Neural cell (in vitro differentiated cells): ENCODE data around the gene KATNBL1. TPM values are rescaled to one million over a fixed set of nuclear protein-coding genes. Genes with fewer than 3 reads are reported as not detected.

Experiments used
- H2AFZ ChIP-seq: fragments of 200-600, 300-800 bp; sonication (generic), shearing (Covaris generic); 2 replicates; pipeline ENCODE4 v1.6.0; 2014; ENCODE audit warnings: low read depth, mild to moderate bottlenecking, antibody characterized with exemption, low read length, moderate library complexity
- H3F3A ChIP-seq: fragments of 200-600 bp; shearing (Covaris generic); 2 replicates; pipeline ENCODE4 v1.6.1; 2016; ENCODE audit warnings: mild to moderate bottlenecking, moderate library complexity, mixed read lengths, antibody characterized with exemption, low read length; ENCODE audit not compliant: insufficient read depth, poor library complexity, severe bottlenecking
- H3K27ac ChIP-seq: fragments of 200-600, 300-800 bp; sonication (generic), shearing (Covaris generic); 2 replicates; pipeline ENCODE4 v1.5.1; 2014; ENCODE audit warnings: mild to moderate bottlenecking, low read length, moderate library complexity
- H3K27me3 ChIP-seq: fragments of 300-800, 200-600 bp; sonication (generic), shearing (Covaris generic); 2 replicates; pipeline ENCODE4 v1.6.0; 2014; ENCODE audit warnings: mild to moderate bottlenecking, low read depth, low read length, moderate library complexity; ENCODE audit not compliant: insufficient read depth
- H3K36me3 ChIP-seq: fragments of 300-800, 200-600 bp; sonication (generic), shearing (Covaris generic); 2 replicates; pipeline ENCODE4 v1.5.1; 2014; ENCODE audit warnings: mild to moderate bottlenecking, antibody characterized with exemption, low read length, moderate library complexity; ENCODE audit not compliant: insufficient read depth
- H3K4me2 ChIP-seq: fragments of 300-800, 200-600 bp; sonication (generic), shearing (Covaris generic); 2 replicates; pipeline ENCODE4 v1.6.0; 2014; ENCODE audit warnings: mild to moderate bottlenecking, low read length
- H3K4me3 ChIP-seq: fragments of 300-800, 200-600 bp; sonication (generic), shearing (Covaris generic); 2 replicates; pipeline ENCODE4 v1.5.1; 2014; ENCODE audit warnings: mild to moderate bottlenecking, low read length, moderate library complexity
- H3K79me2 ChIP-seq: fragments of 200-600 bp; shearing (Covaris generic); replicated peaks from 2 replicates; pipeline ENCODE4 v1.6.0; 2014; ENCODE audit warnings: mild to moderate bottlenecking, low read length, moderate library complexity; ENCODE audit not compliant: insufficient read depth
- H3K9ac ChIP-seq: fragments of 300-800, 200-600 bp; sonication (generic), shearing (Covaris generic); 2 replicates; pipeline ENCODE4 v1.6.1; 2016; ENCODE audit warnings: mild to moderate bottlenecking, low read length, mixed read lengths
- H3K9me2 ChIP-seq: fragments of 200-600 bp; shearing (Covaris generic); 2 replicates; pipeline ENCODE4 v1.6.1; 2016; ENCODE audit warnings: mild to moderate bottlenecking, low read length, mixed read lengths; ENCODE audit not compliant: insufficient read depth
- H3K9me3 ChIP-seq: fragments of 200-600, 300-800 bp; sonication (generic), shearing (Covaris generic); 2 replicates; pipeline ENCODE4 v1.6.1; 2016; ENCODE audit warnings: mild to moderate bottlenecking, mixed run types, low read length, moderate library complexity, mixed read lengths
- H4K20me1 ChIP-seq: fragments of 200-600 bp; shearing (Covaris generic); 2 replicates; pipeline ENCODE4 v1.6.1; 2016; ENCODE audit warnings: mild to moderate bottlenecking, mixed run types; ENCODE audit not compliant: insufficient read depth
- CTCF ChIP-seq: fragments of 450-650 bp; IDR thresholded peaks from 2 replicates; pipeline ENCODE4 v1.5.1; 2014; ENCODE audit warnings: antibody characterized with exemption, mild to moderate bottlenecking, moderate library complexity; ENCODE audit not compliant: poor library complexity, severe bottlenecking
- EP300 ChIP-seq: fragments of 450-650 bp; conservative IDR thresholded peaks from 2 replicates; pipeline ENCODE4 v1.6.1; 2014; ENCODE audit warnings: antibody characterized with exemption, mild to moderate bottlenecking, moderate library complexity; ENCODE audit not compliant: poor library complexity, severe bottlenecking
- EZH2 ChIP-seq: fragments of 200-600, 300-800 bp; shearing (Covaris generic), sonication (generic); IDR thresholded peaks from 2 replicates; pipeline ENCODE4 v1.6.1; 2014; ENCODE audit warnings: antibody characterized with exemption, low read length, borderline replicate concordance, mild to moderate bottlenecking; ENCODE audit not compliant: insufficient read depth, poor library complexity, severe bottlenecking
- MXI1 ChIP-seq: fragments of 450-650 bp; conservative IDR thresholded peaks from 2 replicates; pipeline ENCODE4 v1.6.1; 2014; ENCODE audit warnings: antibody characterized with exemption, mild to moderate bottlenecking; ENCODE audit not compliant: poor library complexity, severe bottlenecking
- POLR2AphosphoS5 ChIP-seq: IDR thresholded peaks from 2 replicates; pipeline ENCODE4 v1.6.1; 2012
- RAD21 ChIP-seq: fragments of 450-650 bp; conservative IDR thresholded peaks from 2 replicates; pipeline ENCODE4 v1.6.1; 2014; ENCODE audit warnings: antibody characterized with exemption, mild to moderate bottlenecking, moderate library complexity
- REST ChIP-seq: IDR thresholded peaks from 2 replicates; pipeline ENCODE4 v1.6.1; 2012; ENCODE audit warnings: borderline replicate concordance
- SMC3 ChIP-seq: fragments of 450-650 bp; conservative IDR thresholded peaks from 2 replicates; pipeline ENCODE4 v1.6.1; 2014; ENCODE audit warnings: antibody characterized with exemption, mild to moderate bottlenecking, moderate library complexity; ENCODE audit not compliant: poor library complexity
- TAF1 ChIP-seq: IDR thresholded peaks from 2 replicates; pipeline ENCODE4 v1.6.1; 2012; ENCODE audit warnings: low read depth
- polyA minus RNA-seq: library from RNA; depleted of rRNA, polyadenylated mRNA; stranded (reverse); fragments of >200 nt; gene quantifications from 2 replicates; pipeline ENCODE4 v1.2.3, GENCODE V29; 2014
- polyA plus RNA-seq: library from polyadenylated mRNA; depleted of rRNA; stranded (reverse); fragments of >200 nt; gene quantifications from 2 replicates; pipeline ENCODE4 v1.2.3, GENCODE V29; 2014

The KATNBL1 gene
- 140 and 158 TPM in 2 replicates for polyA plus RNA-seq
- 127 and 139 TPM in 2 replicates for polyA minus RNA-seq

GRCh38 chr15:34209421-34210282, at the start of gene KATNBL1:
Gene KATNBL1, minus strand, starts transcription at chr15:34210096. Its CDS starts 46,420 bp downstream, at chr15:34163676.
- no peaks in the 10 kb centered on the region for H3K36me3 ChIP-seq
- H2AFZ ChIP-seq: peak within 1 kb of the TSS; percentile 53
- H3F3A ChIP-seq: no peaks in the 10 kb centered on the region
- peak within 1 kb of the TSS; percentile 51 for H3K27ac ChIP-seq
- H3K27me3 ChIP-seq: no peaks in the 10 kb centered on the region
- H4K20me1 ChIP-seq: no peaks in the 10 kb centered on the region
- TF ChIP-seq SMC3 (peak; percentile 95), MXI1 (peak; percentile 83), POLR2AphosphoS5 (peak; percentile 60), REST (peak; percentile 32), EP300 (no peak), RAD21 (peak; percentile 87), TAF1 (peak; percentile 77), EZH2 (no peak), CTCF (peak; percentile 97)
- H3K79me2 ChIP-seq: peaks cover 36% of the 10 kb centered on the region
- peak within 1 kb of the TSS; percentile 75 for H3K4me3 ChIP-seq
- peak within 1 kb of the TSS; percentile 38 for H3K4me2 ChIP-seq
- peak within 1 kb of the TSS; percentile 83 for H3K9ac ChIP-seq
- no peaks in the 10 kb centered on the region for H3K9me2 ChIP-seq
- H3K9me3 ChIP-seq: no peaks in the 10 kb centered on the region

GRCh38 chr15:34259566-34259965, 49.7 kb upstream of the KATNBL1 start:
- H3F3A ChIP-seq: no peaks in the 10 kb centered on the region
- H3K9me2 ChIP-seq: no peaks in the 10 kb centered on the region
- H3K79me2 ChIP-seq: no peaks in the 10 kb centered on the region
- no peaks in the 10 kb centered on the region for H3K27me3 ChIP-seq
- H3K4me3 ChIP-seq: no peak overlapping the region
- no peaks in the 10 kb centered on the region for H3K36me3 ChIP-seq
- no peak overlapping the region for H3K27ac ChIP-seq
- TF ChIP-seq EP300: no peak
- TF ChIP-seq REST: no peak
- TF ChIP-seq CTCF: no peak
- TF ChIP-seq RAD21: no peak
- no peak for TF ChIP-seq TAF1
- no peak for TF ChIP-seq SMC3
- TF ChIP-seq POLR2AphosphoS5: no peak
- TF ChIP-seq EZH2: no peak
- TF ChIP-seq MXI1: no peak
- no peaks in the 10 kb centered on the region for H3K9me3 ChIP-seq
- H3K9ac ChIP-seq: no peak overlapping the region
- no peak overlapping the region for H2AFZ ChIP-seq
- H3K4me2 ChIP-seq: no peak overlapping the region
- H4K20me1 ChIP-seq: no peaks in the 10 kb centered on the region
